COLO829 (cell line): Measurements from ENCODE around the gene PSME3IP1.

ENCODE experiments used
- DNase-seq: peaks from one replicate; pipeline ENCODE4 v3.0.0; 2012; ENCODE audit warnings: low spot score

PSME3IP1 gene

GRCh38 chr16:57144027-57144426 lies 41.8 kb downstream of the PSME3IP1 start:
- no peak for DNase-seq

- DNase-seq: no peak
Observed at GRCh38 chr16:57143149-57143921, 42.5 kb downstream of the PSME3IP1 start.

- no peak for DNase-seq
Observed at GRCh38 chr16:57141822-57142631, 43.8 kb downstream of the PSME3IP1 start.

GRCh38 chr16:57140931-57141668 lies 44.7 kb downstream of the PSME3IP1 start:
- no peak for DNase-seq

- no peak for DNase-seq
Observed at GRCh38 chr16:57138281-57138935, 47.4 kb downstream of the PSME3IP1 start.

- DNase-seq: no peak
Observed at GRCh38 chr16:57137566-57138273, 48.1 kb downstream of the PSME3IP1 start.

GRCh38 chr16:57137043-57137442 lies 48.8 kb downstream of the PSME3IP1 start:
- DNase-seq: no peak

- no peak for DNase-seq
Observed at GRCh38 chr16:57134982-57135381, 50.9 kb downstream of the PSME3IP1 start.

GRCh38 chr16:57133886-57134285 lies 52.0 kb downstream of the PSME3IP1 start:
- DNase-seq: no peak

GRCh38 chr16:57133031-57133430 lies 52.8 kb downstream of the PSME3IP1 start:
- no peak for DNase-seq

- no peak for DNase-seq
Observed at GRCh38 chr16:57132470-57132869, 53.4 kb downstream of the PSME3IP1 start.

GRCh38 chr16:57131351-57131970 lies 54.4 kb downstream of the PSME3IP1 start:
- no peak for DNase-seq

GRCh38 chr16:57130950-57131321 lies 54.9 kb downstream of the PSME3IP1 start:
- no peak for DNase-seq

GRCh38 chr16:57128771-57129389 lies 57.0 kb downstream of the PSME3IP1 start:
- no peak for DNase-seq

GRCh38 chr16:57127836-57128235 lies 58.0 kb downstream of the PSME3IP1 start:
- no peak for DNase-seq

- DNase-seq: no peak
Observed at GRCh38 chr16:57127037-57127763, 58.6 kb downstream of the PSME3IP1 start.

- DNase-seq: no peak
Observed at GRCh38 chr16:57126411-57126810, 59.4 kb downstream of the PSME3IP1 start.

- DNase-seq: no peak
Observed at GRCh38 chr16:57125969-57126368, 59.9 kb downstream of the PSME3IP1 start.

GRCh38 chr16:57125376-57125775 lies 60.5 kb downstream of the PSME3IP1 start:
- no peak for DNase-seq
